ENCODE results near the gene MED12L.

DNA sequence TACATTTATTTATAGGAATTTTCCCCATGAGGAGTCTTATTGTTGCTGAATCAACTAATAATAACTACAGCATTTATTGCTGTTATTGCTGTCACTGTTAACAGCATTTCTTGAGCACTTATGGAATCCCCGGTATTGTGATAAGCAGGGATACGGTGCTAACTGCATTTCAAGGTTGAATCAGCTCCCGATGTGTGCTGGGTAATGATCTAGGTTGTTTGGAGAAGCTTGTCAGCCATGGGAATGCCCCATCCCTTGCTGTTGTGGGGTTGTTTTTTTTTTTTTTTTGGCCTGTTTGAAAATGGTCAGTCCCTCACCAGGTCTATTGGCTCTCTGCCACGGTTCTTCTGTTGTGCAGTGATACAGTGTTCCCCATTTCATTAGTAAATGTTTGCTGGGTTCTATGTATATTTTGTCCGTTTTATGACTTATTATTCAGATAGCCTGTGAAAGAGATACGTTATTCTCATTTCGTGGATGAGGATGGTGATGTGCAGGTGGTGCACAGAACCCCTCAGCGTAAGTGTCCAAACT, 48.5 kb downstream of the MED12L start:
- TF ChIP-seq, protein P1, sequence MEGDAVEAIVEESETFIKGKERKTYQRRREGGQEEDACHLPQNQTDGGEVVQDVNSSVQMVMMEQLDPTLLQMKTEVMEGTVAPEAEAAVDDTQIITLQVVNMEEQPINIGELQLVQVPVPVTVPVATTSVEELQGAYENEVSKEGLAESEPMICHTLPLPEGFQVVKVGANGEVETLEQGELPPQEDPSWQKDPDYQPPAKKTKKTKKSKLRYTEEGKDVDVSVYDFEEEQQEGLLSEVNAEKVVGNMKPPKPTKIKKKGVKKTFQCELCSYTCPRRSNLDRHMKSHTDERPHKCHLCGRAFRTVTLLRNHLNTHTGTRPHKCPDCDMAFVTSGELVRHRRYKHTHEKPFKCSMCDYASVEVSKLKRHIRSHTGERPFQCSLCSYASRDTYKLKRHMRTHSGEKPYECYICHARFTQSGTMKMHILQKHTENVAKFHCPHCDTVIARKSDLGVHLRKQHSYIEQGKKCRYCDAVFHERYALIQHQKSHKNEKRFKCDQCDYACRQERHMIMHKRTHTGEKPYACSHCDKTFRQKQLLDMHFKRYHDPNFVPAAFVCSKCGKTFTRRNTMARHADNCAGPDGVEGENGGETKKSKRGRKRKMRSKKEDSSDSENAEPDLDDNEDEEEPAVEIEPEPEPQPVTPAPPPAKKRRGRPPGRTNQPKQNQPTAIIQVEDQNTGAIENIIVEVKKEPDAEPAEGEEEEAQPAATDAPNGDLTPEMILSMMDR (IDR thresholded peaks at IDR 0.05; ENCODE audit: low read length): no peak
- no peak for TF ChIP-seq EZH2 (IDR thresholded peaks at IDR 0.05; ENCODE audit: borderline replicate concordance, low read length)
